IMR-90 (cell line): Measurements from ENCODE around the gene SLC17A8.

Experiments
- MAFK ChIP-seq: IDR thresholded peaks from 2 replicates; pipeline ENCODE4 v1.6.1; 2012; ENCODE audit warnings: low read depth, low read length, improper control_type of control experiment
- TF ChIP-seq, protein P1 (sequence below): conservative IDR thresholded peaks from 2 replicates; pipeline ENCODE4 v1.5.1; 2012; ENCODE audit warnings: mild to moderate bottlenecking, low read depth, low read length, improper control_type of control experiment

DNA sequence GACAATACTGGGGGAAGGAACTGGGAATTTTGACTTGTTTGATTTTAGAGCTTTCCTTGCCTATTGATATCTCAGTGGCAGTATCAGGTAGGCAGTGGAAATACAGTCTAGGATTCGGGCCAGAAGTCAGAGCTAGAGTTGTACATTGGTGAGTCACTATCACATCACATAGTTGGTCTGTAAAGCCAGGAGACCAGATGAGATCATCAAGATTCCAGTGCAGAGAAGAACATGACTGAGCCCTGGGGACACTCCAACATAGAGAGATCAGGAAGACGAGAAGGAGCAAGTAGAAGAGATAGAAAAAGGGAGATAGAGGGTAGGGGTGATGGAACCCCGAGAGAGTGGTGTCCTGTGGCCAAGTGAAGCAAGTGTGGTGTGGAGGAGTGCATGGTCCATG lies 70.2 kb downstream of the SLC17A8 start:
- no peak for TF ChIP-seq MAFK
- TF ChIP-seq, protein P1, sequence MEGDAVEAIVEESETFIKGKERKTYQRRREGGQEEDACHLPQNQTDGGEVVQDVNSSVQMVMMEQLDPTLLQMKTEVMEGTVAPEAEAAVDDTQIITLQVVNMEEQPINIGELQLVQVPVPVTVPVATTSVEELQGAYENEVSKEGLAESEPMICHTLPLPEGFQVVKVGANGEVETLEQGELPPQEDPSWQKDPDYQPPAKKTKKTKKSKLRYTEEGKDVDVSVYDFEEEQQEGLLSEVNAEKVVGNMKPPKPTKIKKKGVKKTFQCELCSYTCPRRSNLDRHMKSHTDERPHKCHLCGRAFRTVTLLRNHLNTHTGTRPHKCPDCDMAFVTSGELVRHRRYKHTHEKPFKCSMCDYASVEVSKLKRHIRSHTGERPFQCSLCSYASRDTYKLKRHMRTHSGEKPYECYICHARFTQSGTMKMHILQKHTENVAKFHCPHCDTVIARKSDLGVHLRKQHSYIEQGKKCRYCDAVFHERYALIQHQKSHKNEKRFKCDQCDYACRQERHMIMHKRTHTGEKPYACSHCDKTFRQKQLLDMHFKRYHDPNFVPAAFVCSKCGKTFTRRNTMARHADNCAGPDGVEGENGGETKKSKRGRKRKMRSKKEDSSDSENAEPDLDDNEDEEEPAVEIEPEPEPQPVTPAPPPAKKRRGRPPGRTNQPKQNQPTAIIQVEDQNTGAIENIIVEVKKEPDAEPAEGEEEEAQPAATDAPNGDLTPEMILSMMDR, result no peak
